ENCODE data around the gene MEGF11.

The MEGF11 gene

DNA sequence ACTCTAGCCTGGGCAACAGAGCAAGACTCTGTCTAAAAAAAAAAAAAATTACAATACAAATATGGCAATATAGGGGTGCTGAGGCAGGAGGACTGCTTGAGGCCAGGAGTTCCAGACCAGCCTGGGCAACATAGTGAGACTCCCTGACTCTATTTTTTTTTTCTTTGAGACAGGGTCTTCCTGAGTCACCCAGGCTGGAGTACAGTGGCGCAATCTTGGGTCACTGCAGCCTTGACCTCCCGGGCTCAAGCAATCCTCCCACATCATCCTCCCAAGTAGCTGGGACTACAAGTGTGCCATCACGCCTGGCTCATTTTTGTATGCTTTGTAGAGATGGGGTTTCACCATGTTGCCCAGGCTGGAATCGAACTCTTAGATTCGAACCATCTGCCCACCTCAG, 401.6 kb downstream of the MEGF11 start:
- no peak overlapping the region for H3K4me3 ChIP-seq (ENCODE audit: severe bottlenecking)
- no peaks in the 10 kb centered on the region for H3K4me1 ChIP-seq (ENCODE audit: insufficient read depth, poor library complexity, severe bottlenecking)
- DNase-seq (ENCODE audit: low spot score) (no peak), ATAC-seq (ENCODE audit: low read depth) (no peak)
- no peaks in the 10 kb centered on the region for H3K9me3 ChIP-seq (ENCODE audit: severe bottlenecking)
- H3K36me3 ChIP-seq (ENCODE audit: low read depth): no peaks in the 10 kb centered on the region
- no peak overlapping the region for H3K27ac ChIP-seq (ENCODE audit: poor library complexity, severe bottlenecking)
- no peak for TF ChIP-seq CTCF (IDR thresholded peaks at IDR 0.05; ENCODE audit: poor library complexity, severe bottlenecking)
- H3K27me3 ChIP-seq (ENCODE audit: insufficient read depth, poor library complexity, severe bottlenecking): no peaks in the 10 kb centered on the region

DNA sequence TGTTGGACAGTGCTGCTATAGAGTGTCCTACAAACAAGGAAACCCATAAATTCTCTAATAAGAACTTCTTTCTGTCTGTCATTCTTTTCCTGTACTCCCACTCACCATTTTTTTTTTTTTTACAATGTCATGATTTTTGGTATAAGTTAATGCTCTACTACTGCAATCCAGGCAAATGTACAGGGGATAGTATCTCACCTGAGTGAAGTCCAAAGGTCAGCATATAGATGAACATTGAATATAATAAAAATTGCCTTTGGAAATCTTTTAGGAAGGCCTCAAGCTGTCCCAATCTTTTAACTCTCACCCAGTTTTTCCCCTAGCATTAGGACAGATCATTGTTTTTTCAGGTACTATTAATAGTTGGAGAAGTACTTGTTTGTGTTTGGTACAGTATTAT, 405.6 kb downstream of the MEGF11 start:
- ATAC-seq (ENCODE audit: low read depth): no peak
- no peaks in the 10 kb centered on the region for H3K27me3 ChIP-seq (ENCODE audit: insufficient read depth, poor library complexity, severe bottlenecking)
- no peaks in the 10 kb centered on the region for H3K4me1 ChIP-seq (ENCODE audit: insufficient read depth, poor library complexity, severe bottlenecking)
- H3K9me3 ChIP-seq (ENCODE audit: severe bottlenecking): no peaks in the 10 kb centered on the region
- no peak for DNase-seq (ENCODE audit: low spot score)
- no peak overlapping the region for H3K27ac ChIP-seq (ENCODE audit: poor library complexity, severe bottlenecking)
- TF ChIP-seq CTCF (IDR thresholded peaks at IDR 0.05; ENCODE audit: poor library complexity, severe bottlenecking): no peak
- H3K36me3 ChIP-seq (ENCODE audit: low read depth): no peaks in the 10 kb centered on the region
- no peak overlapping the region for H3K4me3 ChIP-seq (ENCODE audit: severe bottlenecking)

- no peak overlapping the region for H3K4me3 ChIP-seq (ENCODE audit: severe bottlenecking)
- no peaks in the 10 kb centered on the region for H3K27me3 ChIP-seq (ENCODE audit: insufficient read depth, poor library complexity, severe bottlenecking)
- no peak for TF ChIP-seq CTCF (IDR thresholded peaks at IDR 0.05; ENCODE audit: poor library complexity, severe bottlenecking)
- no peaks in the 10 kb centered on the region for H3K36me3 ChIP-seq (ENCODE audit: low read depth)
- H3K9me3 ChIP-seq (ENCODE audit: severe bottlenecking): no peaks in the 10 kb centered on the region
- H3K27ac ChIP-seq (ENCODE audit: poor library complexity, severe bottlenecking): no peak overlapping the region
- no peak for DNase-seq (ENCODE audit: low spot score)
- H3K4me1 ChIP-seq (ENCODE audit: insufficient read depth, poor library complexity, severe bottlenecking): no peaks in the 10 kb centered on the region
- ATAC-seq (ENCODE audit: low read depth): no peak
Measured at GRCh38 chr15:65845826-65846519, 407.6 kb downstream of the MEGF11 start.

Data from RWPE2 (cell line).